Panc1 (cell line): Measurements from ENCODE around the gene ASB12. TPM values are rescaled to one million over a fixed set of nuclear protein-coding genes. Genes with fewer than 3 reads are reported as not detected.

Source experiments
- ATAC-seq: fragments of 200-7000 bp; cut with Tn5 transposase; 2 replicates; pipeline ENCODE4 v1.9.1; 2020; ENCODE audit warnings: mild to moderate bottlenecking, moderate library complexity
- BruUV-seq: library from RNA; stranded (reverse); fragments of 400-500 nt; replicated peaks from 2 replicates; lab custom pipeline; 2021; lab: Mats Ljungman, UMichigan
- CTCF ChIA-PET: fragments of 300-600 bp; sonication (Branson Sonifier 250); formaldehyde crosslinking; loops from one replicate; lab custom pipeline; 2022; ENCODE audit warnings: antibody characterized with exemption; lab: Charles Lee
- POLR2A ChIA-PET: fragments of 300-600 bp; sonication (Branson Sonifier 250); formaldehyde crosslinking; loops from one replicate; lab custom pipeline; 2022; ENCODE audit warnings: antibody characterized with exemption; lab: Charles Lee
- DNase-seq: peaks from one replicate; pipeline ENCODE4 v3.0.0-alpha.2; 2010; ENCODE audit warnings: low read depth, low spot score
- H3K27ac ChIP-seq: 2 replicates; pipeline ENCODE4 v1.5.1; 2011; ENCODE audit warnings: mild to moderate bottlenecking, low read length, inconsistent platforms
- H3K27me3 ChIP-seq: fragments of 200-500 bp; sonication (Bioruptor generic); 2 replicates; pipeline ENCODE4 v1.6.0; 2014; ENCODE audit warnings: low read length, inconsistent platforms; ENCODE audit not compliant: control insufficient read depth, insufficient read depth
- H3K36me3 ChIP-seq: fragments of 200-500 bp; sonication (Bioruptor generic); 2 replicates; pipeline ENCODE4 v1.5.1; 2014; ENCODE audit warnings: inconsistent platforms, mild to moderate bottlenecking, low read length, moderate library complexity; ENCODE audit not compliant: control insufficient read depth, insufficient read depth
- H3K4me1 ChIP-seq: 2 replicates; pipeline ENCODE4 v1.5.1; 2011; ENCODE audit warnings: inconsistent platforms, mild to moderate bottlenecking, low read length, moderate library complexity; ENCODE audit not compliant: control insufficient read depth, insufficient read depth
- H3K4me3 ChIP-seq, 2 experiments: 2 replicates each; pipeline ENCODE4 v1.5.1; 2011 to 2012; ENCODE audit warnings: low read depth in 2 of 2, low read length in 2 of 2, mild to moderate bottlenecking in 2 of 2, inconsistent platforms in 1 of 2, moderate library complexity in 1 of 2
- H3K9me3 ChIP-seq: fragments of 200-500 bp; sonication (Bioruptor generic); 2 replicates; pipeline ENCODE4 v1.5.1; 2014; ENCODE audit warnings: low read depth, mild to moderate bottlenecking, inconsistent platforms, low read length, moderate library complexity; ENCODE audit not compliant: control insufficient read depth, insufficient read depth
- CTCF ChIP-seq: fragments of 450-650 bp; IDR thresholded peaks from 2 replicates; pipeline ENCODE4 v1.5.1; 2017; ENCODE audit warnings: mild to moderate bottlenecking
- POLR2AphosphoS5 ChIP-seq: IDR thresholded peaks from 2 replicates; pipeline ENCODE4 v1.6.1; 2012; ENCODE audit warnings: mild to moderate bottlenecking, low read depth, low read length, moderate library complexity
- REST ChIP-seq, 2 experiments: IDR thresholded peaks; 2 replicates each; pipeline ENCODE4 v1.6.1; 2011 to 2012; ENCODE audit warnings: low read depth in 2 of 2, control low read depth in 1 of 2, low read length in 1 of 2, mild to moderate bottlenecking in 1 of 2, moderate library complexity in 1 of 2; ENCODE audit not compliant: insufficient read depth in 1 of 2
- SIN3A ChIP-seq: IDR thresholded peaks from 2 replicates; pipeline ENCODE4 v1.6.1; 2012; ENCODE audit warnings: low read depth, mild to moderate bottlenecking, low read length, moderate library complexity, borderline replicate concordance; ENCODE audit not compliant: insufficient read depth
- TCF7L2 ChIP-seq: IDR thresholded peaks from 2 replicates; pipeline ENCODE4 v1.6.1; 2011; ENCODE audit warnings: mild to moderate bottlenecking, low read depth, low read length, inconsistent platforms
- in situ Hi-C: cut with HindIII; loops from 2 replicates; pipeline ENCODE4 v1.10.0; 2016; ENCODE audit warnings: low sequenced_read_pairs, low pct_unique_long_range_greater_than_20kb
- intact Hi-C: fragments of 100-400 bp; cut with micrococcal nuclease; formaldehyde crosslinking; loops from one replicate; pipeline ENCODE4 v1.10.0; 2022; ENCODE audit not compliant: unreplicated experiment
- total RNA-seq: library from RNA; stranded (reverse); gene quantifications from one replicate; pipeline ENCODE4 v1.2.1, GENCODE V29; 2021; ENCODE audit not compliant: unreplicated experiment

Gene ASB12
- total RNA-seq, 1 experiment from 2014 or later, result not detected

- peak; percentile 74 for ATAC-seq
- ChIA-PET CTCF (no interaction called here), POLR2A (no interaction called here)
- TF ChIP-seq POLR2AphosphoS5 (no peak), SIN3A (no peak)
- in situ Hi-C loops (no loop called here), intact Hi-C loops (loop anchor here (5.0 kb wide), 1 partner anchor 47 kb away; no protein-coding TSS in a partner anchor)
- Histone ChIP-seq H3K9me3 (no peaks in the 10 kb centered on the region), H3K36me3 (no peaks in the 10 kb centered on the region), H3K27ac (peak within 1 kb of the TSS; percentile 84), H3K27me3 (no peaks in the 10 kb centered on the region), H3K4me3 (peak within 1 kb of the TSS; percentile 62 to 73), H3K4me1 (peaks cover 6% of the 10 kb centered on the region; the same call in 1 of the 2 replicates)
- DNase-seq, result no peak
- BruUV-seq, result no TSS peak
Measured at GRCh38 chrX:64205441-64205734, 25.0 kb downstream of the ASB12 start, which contains the start of gene AMER1. Gene AMER1, minus strand, starts transcription at chrX:64205708. Its CDS starts 12,422 bp downstream, at chrX:64193286.

GRCh38 chrX:64204701-64205440, 25.5 kb downstream of the ASB12 start:
- peak overlapping the region; percentile 62 to 73 for H3K4me3 ChIP-seq
- no peaks in the 10 kb centered on the region for H3K36me3 ChIP-seq
- H3K27ac ChIP-seq, result peak overlapping the region; percentile 66
- H3K27me3 ChIP-seq, result no peaks in the 10 kb centered on the region
- no peak for DNase-seq
- TF ChIP-seq POLR2AphosphoS5 (no peak), SIN3A (no peak), TCF7L2 (no peak), CTCF (no peak), REST (IDR thresholded peaks at IDR 0.05; ENCODE audit: insufficient read depth in 1 of 2, low read depth in 2 of 2, low read length in 1 of 2) (no peak)
- no peaks in the 10 kb centered on the region for H3K9me3 ChIP-seq
- peaks cover 6% of the 10 kb centered on the region; the same call in 1 of the 2 replicates for H3K4me1 ChIP-seq
- CTCF ChIA-PET, result interaction anchor here (0.6 kb wide), 1 partner anchor 18 kb away, joined by 3 read pairs; no protein-coding TSS in a partner anchor
- no TSS peak for BruUV-seq
- ATAC-seq, result peak; percentile 39
- POLR2A ChIA-PET, result interaction anchor here (0.5 kb wide), 1 partner anchor 1463 kb away, joined by 3 read pairs; the partner anchor contains the start of gene MSN
- in situ Hi-C loops, result no loop called here
- intact Hi-C loops, result loop anchor here (5.0 kb wide), 1 partner anchor 47 kb away; no protein-coding TSS in a partner anchor

- H3K4me3 ChIP-seq, result peak overlapping the region; percentile 62 to 73
- CTCF ChIA-PET, result interaction anchor here (0.6 kb wide), 1 partner anchor 19 kb away, joined by 3 read pairs; no protein-coding TSS in a partner anchor
- no peak for DNase-seq
- no peaks in the 10 kb centered on the region for H3K27me3 ChIP-seq
- no peaks in the 10 kb centered on the region for H3K36me3 ChIP-seq
- no peak for ATAC-seq
- peak overlapping the region; percentile 61; the same call in 1 of the 2 replicates for H3K27ac ChIP-seq
- in situ Hi-C loops (no loop called here), intact Hi-C loops (no loop called here)
- no TSS peak for BruUV-seq
- H3K4me1 ChIP-seq, result peaks cover 6% of the 10 kb centered on the region; the same call in 1 of the 2 replicates
- H3K9me3 ChIP-seq, result no peaks in the 10 kb centered on the region
- POLR2A ChIA-PET, result no interaction called here
- TF ChIP-seq REST (IDR thresholded peaks at IDR 0.05; ENCODE audit: insufficient read depth in 1 of 2, low read depth in 2 of 2, low read length in 1 of 2), result no peak
- no peak for TF ChIP-seq SIN3A
- TF ChIP-seq CTCF, result no peak
- TF ChIP-seq TCF7L2, result no peak
- TF ChIP-seq POLR2AphosphoS5, result no peak
Measured at GRCh38 chrX:64204252-64204651, 26.2 kb downstream of the ASB12 start.
